DOHH2 (cell line): Measurements from ENCODE around the gene ANK3.

Experiments used
- CTCF ChIP-seq: fragments of 200-600 bp; sonication (generic); IDR thresholded peaks from one replicate; pipeline ENCODE4 v1.5.1; 2014; ENCODE audit warnings: antibody characterized with exemption, mild to moderate bottlenecking, low read depth, low read length; ENCODE audit not compliant: poor library complexity, severe bottlenecking
- EZH2phosphoT487 ChIP-seq: fragments of 200-600 bp; sonication (generic); IDR thresholded peaks from 2 replicates; pipeline ENCODE4 v1.6.1; 2017; ENCODE audit warnings: borderline replicate concordance, mild to moderate bottlenecking, antibody characterized with exemption, low read length, moderate library complexity, mixed read lengths

GRCh38 chr10:60422809-60423208, 33.1 kb upstream of the ANK3 start:
- TF ChIP-seq CTCF (no peak), EZH2phosphoT487 (no peak)
